ENCODE data around the gene C10orf67.

C10orf67 gene

DNA sequence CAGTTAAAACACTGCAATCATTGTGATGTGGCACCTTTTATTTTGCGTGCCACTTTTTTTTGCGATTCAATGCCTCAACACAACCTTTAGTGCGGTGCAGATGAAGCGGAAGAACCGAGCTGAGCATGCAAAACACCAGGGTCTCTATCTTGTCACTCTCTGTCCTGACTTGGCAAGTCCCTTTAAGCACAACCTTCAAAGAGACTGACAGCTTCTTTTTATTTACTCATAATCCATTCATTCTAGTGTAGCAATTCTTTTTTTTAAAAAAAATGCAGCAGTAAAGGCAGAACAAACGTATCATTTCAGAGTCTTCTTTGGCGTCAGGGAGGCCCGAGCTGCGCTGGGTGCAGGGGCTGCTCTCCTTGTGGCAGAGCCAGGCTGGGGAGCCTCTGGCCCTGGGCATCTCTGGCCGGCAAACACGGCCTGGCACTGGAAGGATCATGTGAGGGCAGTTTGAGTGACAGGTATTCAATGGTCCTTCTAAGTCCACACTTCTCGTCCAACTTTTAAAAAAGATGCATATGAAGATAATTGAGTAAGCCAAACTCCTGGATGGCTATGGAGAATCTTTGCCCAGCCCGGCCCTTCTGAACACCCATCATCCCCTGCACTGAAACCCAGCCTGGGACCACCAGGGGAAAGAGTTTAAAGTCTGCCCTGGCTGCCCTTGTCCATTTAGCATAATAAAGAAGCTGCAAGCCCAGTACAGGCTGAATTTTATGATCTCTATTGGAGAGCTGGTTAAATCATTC is 148.6 kb downstream of the C10orf67 start:
- no peak for DNase-seq

DNA sequence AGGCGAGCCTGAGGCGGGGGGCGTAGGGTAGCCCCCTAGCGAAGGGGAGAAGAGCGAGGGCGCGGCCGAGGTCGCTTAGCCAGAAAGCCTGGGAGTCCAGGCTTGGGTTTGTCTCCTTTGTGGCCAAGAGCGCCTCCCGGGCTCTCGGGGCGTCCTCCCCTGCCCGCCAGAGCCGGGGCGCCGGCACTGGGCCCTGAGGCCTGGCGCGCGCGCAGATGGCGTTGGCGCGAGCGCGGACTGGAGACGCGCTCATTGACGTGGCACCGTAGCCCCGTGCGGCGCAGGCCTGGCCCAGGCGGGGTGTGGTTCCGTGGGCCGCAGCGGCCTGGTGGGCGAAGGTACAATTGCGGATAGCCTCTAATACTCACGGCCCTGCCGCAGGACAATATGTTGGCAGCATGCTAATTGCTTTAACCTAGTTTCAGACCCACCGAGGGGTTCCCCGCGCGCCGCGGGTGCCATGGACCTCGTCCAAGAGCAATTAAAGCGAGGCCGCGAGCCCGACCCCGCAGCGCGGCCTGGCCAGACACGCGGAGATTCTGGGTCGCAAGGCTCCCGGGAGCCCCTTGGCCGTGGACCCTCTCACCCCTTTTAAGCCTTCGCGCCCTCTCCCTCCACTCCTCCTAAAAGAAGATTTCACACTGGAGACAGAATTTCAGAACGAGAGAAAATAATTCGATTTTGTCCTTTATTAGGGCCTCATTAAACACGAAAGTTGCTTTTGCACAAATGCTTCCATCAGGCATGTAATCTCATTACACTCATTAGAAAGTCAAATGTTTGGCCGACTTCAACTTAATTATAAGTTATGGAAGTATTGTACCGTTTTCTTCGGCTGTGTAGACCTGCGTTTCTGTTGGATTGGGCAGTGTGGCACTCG is 149.4 kb downstream of the C10orf67 start:
- DNase-seq: no peak

DNA sequence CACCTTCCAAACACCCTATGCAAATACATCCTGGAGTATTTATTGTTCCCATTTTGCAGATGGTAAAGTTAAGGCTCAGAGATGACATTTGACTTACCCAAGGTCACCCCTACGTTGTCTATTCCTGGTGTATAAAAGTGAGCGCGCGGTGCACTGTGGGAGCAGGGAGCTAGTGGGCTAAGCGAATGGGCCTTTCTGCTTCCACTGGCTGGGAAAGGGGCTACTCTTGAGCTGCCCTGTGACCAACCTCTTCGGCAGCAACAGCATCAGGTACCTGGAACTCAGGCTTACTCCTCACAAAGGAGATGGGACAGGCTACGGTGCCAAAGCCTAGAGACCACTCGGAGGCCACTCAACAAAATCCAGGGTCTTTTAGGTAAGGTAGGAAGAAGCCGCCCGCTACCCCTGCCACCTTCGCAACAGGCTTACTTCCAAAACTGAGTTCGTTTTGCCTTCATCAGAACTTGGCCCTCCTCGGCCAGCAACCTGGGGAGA is 150.1 kb downstream of the C10orf67 start:
- DNase-seq: no peak

DNA sequence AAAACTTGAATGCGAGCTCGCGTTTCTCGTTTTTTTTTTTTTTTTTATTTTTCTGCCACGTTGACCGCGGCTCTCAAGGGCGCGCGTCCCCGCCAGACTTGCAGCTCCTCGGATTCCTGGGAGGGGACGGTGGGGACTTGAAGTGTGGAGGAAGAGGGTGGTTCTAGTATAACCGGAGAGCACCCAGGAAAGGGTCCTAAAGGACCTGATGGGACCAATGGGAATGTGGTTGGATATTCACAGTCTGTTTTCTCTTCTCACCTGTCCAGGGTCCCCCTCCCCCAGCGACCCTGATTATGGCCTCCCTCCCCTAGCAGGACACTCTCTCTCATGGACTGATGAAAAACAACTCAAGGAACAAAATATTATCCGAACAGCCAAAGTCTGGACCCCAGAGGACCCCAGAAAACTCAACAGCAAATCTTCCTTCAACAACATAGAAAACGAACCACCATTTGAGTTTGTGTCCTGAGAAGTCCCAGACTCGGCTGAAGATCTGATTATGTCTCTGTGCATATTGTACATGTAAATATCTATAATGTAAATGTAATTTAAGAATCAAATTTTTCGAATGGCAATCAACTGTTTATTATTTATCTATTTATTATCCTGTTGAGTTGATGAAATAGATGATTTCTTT is 151.0 kb downstream of the C10orf67 start:
- DNase-seq: no peak

DNA sequence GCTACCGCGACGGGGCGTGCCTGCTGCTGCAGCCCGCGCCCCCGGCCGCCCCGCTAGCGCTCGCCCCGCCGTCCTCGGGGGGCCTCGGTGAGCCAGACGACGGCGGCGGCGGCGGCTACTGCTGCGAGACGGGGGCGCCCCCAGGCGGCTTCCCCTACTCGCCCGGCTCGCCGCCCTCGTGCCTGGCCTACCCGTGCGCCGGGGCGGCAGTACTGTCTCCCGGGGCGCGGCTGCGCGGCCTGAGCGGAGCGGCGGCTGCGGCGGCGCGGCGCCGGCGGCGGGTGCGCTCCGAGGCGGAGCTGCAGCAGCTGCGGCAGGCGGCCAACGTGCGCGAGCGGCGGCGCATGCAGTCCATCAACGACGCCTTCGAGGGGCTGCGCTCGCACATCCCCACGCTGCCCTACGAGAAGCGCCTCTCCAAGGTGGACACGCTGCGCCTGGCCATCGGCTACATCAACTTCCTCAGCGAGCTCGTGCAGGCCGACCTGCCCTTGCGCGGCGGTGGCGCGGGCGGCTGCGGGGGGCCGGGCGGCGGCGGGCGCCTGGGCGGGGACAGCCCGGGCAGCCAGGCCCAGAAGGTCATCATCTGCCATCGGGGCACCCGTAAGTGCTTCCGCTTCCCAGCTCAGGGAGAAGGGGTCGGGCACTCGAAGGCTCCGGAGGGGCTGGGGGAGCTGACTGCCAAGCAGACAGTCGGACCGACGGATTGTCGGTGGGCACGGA is 151.7 kb downstream of the C10orf67 start:
- DNase-seq: no peak

DNA sequence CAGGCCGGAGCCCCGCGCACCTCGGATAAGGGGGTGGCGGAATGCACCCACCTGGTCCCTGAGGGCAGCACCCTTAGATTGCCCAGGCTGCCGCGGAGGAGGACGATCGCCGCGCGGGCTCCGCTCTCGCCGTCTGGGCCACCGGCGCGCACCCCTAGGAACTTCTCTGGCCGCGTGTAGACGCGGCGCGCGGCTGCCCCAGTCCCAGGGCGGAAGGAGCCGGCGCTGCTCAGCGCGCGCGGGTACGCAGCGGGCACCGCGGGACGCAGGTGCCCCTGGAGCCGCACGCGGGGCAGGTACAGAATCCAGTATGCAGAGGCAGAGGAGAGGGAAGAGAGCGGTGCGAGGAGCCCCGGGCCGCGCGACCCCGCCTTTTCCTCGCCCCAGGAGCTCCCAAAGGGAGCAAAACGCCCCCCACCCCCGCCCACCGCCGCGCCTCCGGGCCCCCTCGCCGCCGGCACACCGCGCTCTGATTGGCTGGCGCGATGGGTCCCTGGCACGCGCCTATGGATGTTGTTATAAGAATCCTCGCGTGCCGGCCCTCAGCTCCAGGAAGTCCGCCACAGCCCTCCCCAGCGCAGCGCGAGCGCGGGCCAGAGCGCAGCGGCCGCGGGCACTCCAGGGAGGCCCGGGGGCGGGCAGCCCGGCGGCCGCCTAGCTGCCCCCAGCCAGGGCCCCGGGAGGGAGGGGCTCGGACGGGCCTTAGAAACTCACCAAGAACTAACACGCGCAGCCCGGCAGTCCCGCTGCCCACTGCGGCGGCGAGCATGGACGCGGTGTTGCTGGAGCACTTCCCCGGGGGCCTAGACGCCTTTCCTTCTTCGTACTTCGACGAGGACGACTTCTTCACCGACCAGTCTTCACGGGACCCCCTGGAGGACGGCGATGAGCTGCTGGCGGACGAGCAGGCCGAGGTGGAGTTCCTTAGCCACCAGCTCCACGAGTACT is 152.6 kb downstream of the C10orf67 start, which contains the start of gene PTF1A:
Gene PTF1A (plus strand): TSS at position 549 of the 948 bp plus-strand sequence. CDS start 219 bp downstream, at position 768.
- no peak for DNase-seq

DNA sequence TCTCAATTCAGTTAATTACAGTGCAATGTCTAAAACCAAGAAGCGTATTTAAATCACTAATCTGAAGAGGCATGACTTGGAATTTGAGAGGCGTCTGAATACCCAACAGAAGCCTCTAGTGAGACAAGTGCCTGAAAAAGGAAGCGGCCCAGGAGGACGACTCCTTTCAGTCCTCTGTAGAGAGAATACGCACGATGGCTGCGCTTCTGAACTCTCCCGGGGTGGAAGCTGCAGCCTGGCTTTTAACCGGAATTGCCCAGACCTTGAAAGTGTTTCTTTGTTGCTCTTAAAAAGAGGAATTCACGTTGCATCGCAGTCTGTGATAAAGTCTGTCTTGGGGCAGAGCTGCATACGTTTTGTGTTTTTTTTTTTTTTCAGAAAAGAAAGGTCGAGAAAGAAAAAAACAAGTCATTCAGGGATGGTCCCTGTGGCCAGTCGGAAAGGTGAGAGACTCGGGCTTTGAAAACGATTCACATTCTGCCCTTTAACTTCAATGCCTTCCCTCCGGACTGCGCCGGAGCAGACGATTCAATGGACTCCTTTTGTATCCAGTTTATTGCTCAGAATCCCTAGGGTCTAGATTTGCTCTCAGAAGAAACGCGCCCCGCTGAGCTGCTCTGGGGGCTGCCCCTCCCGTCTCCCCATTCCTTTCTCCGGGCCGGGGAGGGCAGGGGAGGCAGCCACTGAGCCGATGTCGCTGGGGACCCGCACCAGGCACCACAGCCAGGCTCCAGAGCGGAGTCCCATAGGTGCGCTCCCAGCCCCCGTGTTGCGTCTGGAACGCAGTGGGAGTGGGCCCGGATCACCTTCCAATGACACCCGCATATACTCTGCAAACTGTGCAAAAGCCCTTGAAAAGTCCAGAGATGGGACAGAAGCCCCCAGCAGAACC is 153.5 kb downstream of the C10orf67 start:
- DNase-seq: no peak

DNA sequence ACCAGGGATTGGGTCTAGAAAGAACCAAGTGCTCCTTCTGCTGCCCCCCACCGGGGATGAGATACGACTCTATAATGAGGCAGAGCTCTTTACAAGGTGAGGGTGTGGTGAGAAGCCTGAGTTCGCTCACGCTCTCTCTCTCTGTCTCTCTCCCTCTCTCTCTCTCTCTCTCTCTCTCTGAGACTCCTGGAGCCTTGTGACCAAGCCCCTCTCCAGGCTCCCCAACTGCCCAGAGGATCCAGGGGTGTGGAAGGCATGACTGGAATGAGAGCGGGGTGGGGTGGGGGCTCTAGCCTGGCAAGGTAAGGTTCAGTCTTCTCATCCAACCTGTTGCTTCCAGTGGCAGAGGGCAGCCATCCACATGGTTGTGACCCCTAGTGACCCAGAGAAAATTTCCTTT is 155.6 kb downstream of the C10orf67 start:
- no peak for DNase-seq

DNA sequence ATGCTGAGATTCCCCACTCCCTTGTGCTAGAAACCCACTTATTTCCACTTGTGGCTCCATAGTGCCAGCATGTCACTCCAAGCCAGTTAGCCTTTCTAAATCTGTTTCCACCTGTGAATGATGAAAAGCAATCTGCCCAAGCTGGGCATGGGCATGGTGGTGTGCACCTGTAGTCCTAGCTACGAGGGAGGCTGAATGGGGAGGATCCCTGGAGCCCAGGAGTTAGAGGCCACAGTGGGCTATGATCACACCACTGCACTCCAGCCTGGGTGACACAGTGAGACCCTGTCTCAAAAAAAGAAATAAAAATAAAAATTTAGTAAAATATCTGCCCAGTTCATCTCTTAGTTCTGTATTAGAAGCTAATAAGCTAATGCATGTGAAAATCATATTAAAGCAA is 157.4 kb downstream of the C10orf67 start:
- DNase-seq: no peak

DNA sequence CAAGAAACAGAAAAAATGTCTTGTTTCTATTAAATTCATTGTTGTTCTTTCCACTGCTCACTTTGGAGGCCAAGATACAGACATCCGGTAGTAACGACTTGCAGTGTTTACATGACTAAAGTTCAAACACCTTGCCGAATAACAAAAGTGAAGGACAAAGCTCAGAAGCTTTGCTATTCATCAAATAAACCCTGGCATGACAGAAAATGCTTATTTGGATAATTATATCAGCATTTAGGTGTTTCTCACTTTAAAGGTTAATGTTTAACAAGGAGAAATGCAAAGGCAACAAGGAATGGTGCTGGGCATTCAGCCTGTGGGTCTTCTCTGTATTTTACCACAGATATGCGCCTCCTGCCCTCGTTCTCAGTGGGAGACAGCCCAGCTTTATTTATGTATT is 157.9 kb downstream of the C10orf67 start:
- no peak for DNase-seq

DNA sequence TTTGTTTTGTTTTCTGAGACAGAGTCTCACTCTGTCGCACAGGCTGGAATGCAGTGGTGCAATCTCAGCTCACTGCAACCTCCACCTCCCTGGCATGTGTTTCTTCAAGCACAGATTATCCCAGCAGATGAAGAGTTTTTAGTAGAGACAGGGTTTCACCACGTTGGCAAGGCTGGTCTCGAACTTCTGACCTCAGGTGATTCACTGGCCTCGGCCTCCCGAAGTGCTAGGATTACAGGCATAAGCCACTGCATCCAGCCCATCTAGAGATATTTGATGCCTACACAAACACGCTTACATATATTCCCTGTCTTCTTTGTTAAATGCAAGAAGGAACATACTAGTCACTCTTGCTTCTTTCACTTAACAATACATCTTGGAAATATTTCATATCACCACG is 158.4 kb downstream of the C10orf67 start:
- DNase-seq: no peak

DNA sequence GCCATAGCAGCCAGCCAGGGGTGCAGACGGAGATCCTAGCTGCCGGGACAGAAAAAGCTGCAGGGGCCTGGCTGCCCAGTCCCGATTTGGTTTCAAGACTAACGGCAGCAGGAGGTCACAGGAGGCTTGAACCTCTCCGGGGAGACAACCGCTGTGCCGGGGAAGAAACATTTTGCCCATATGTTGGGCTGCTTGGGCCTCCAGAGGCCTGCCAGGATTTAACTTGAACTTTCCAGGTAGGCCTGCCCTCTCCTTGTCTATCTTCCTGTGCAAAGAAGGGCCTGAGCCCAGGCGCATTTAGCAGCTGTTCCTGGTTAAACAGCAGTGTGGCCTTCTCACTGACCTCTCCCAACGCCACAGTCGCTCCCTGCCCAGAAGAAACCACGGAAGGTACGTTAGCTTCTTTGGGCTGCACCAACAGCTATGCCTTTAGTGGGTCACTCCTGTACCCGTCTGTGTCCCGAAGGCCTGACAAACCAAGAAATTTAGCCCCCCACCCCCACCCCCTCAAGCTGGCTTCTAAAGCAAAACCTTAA is 169.6 kb downstream of the C10orf67 start:
- no peak for DNase-seq

DNA sequence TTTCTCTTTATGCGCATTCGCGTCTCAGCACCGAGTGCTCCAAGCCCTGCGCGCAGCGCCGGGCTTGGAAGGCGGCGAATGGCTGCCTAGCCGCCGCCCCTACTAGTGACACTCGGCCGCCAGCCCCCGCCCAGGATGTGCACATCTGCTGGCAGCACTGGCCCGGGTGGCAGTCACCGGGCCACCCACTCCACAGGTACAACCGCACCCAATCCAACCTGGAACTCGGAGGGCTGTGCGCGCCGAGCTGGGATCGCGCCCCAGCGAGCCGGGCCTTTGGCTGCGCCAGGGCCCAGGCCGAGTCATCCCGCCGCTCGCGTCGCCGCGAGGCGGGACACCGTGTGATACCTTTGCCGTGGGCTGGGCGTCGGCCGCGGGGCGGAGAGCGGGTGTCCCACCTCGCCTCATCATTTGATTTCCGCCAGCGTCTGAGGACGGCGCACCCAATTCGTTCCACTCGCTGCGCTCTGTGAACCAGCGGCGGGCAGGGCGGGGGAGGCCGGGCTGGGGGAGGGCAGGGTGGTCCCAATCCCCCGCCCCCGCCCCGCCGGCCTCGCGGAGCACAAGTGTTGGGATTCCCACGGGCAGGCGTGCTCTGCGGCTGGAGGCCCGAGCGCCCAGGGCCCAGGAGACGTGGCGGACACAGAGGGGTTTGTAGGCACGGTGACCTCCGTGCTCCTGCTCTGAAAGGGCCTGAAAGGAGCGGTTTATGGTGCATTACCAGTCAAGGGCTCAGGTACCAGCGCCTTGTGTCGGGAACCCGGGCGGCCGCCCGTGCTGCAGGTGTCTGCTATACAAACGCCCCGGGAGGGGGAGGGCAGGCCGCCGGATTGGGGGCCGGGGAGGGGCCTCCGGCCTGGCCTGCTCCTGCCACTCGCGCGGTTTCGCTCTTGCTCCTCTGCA is 170.3 kb downstream of the C10orf67 start:
- DNase-seq: no peak

DNA sequence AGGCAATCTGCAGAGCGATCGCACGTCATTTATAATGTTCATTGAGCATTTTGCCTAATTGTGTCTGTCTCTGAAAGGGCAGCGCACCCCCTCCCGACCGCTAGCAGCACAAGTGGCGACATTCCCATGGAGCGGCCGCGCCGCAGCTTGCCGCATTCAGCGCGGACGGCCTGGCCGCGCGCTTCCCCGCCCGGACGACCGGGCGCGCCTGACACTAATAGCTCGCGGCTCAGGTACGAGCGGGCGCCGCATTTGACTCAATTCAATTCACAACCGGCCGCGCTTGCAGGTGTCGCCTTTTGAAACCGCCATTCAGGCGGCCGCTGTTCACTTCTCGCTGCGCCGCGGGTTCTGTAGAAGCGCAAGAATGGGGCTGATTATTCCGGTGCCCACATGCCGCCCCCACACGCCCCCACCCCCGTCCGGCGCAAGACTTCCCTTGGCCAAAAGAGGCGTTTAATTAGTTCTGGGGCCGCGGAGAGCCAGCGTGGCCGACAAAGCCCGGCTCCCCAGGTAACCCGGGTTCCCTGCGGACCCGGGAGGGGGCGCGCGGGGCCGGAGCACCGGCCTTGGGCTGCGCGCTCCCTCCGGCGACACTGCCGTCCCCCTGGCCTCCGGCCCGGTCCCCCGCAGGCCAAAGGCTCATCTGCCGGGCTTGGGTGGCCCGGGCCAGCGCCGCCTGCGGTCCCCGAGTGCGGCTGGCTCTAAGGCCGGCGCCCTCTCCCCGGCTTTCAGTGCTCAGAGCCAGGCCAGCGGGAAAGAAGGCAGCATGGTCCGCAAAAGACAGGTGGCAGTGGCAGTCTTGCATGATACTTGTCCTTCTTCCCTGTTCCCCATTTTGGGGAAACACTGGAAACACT is 171.2 kb downstream of the C10orf67 start:
- no peak for DNase-seq

DNA sequence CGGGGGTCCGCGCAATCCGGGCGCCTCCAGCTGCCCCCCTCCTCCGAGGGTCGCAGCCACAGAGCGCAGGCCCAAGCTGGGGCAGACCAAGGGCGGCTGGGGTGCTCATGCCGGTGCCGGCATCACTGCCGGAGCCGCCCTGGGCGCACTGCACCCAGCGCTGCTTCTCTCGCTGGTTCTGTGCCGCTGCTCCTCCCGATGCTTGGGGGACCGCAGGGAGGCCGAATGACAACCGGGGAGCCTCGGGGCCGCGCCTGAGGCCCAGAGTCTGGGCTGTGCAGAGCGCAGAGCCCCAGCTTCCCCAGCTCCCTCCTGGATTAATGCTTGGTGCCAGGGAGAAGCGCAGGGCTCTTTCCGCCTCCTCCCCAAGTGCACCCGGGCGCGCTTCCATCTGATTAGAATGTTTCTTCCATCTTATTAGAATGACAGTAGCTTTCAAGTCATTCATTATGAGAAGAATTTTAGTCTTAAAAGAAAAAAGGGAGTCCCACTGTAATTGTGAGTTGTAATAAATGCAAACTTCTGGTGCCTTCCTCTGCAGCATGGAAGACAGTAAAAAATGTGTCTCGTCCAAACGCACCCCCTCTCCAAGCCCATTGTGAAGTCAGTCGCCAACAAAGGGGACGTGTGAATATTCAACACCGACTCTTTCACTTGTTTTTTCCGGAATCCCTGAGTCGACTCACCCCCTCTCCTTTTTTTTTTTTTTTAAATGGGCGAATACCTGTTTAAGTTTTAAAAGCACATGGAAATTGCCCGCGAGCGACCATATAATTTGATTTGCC is 172.0 kb downstream of the C10orf67 start:
- DNase-seq: no peak

DNA sequence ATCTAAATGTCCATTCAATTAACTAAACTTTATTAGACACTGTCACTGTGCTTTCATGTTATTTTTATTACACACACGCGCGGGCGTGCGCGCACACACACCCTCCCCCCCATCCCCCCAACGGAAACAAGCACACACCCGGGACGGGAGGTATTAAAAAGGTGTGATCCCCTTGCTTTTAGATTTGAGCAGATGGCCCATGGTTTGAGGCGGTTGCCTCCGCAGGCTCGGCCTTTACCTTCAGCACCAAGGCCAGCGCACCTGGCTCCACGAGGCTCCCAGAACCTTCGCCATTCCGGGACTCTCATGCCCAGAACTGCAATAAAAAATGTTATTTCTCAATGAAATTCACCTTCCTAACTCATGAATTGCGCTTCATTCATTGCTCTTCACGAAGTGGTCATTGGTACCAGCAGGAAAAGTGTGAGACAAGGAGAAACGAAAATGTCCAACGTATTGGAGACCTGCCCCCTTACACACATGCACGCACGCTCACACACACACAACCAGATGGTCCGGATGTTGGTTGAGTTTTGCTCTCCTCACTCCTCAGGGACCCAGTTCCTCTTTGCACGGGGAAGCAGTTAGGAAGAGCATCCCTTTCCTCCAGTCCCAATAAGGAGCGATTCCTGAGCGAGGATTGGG is 173.2 kb downstream of the C10orf67 start:
- DNase-seq: no peak

DNA sequence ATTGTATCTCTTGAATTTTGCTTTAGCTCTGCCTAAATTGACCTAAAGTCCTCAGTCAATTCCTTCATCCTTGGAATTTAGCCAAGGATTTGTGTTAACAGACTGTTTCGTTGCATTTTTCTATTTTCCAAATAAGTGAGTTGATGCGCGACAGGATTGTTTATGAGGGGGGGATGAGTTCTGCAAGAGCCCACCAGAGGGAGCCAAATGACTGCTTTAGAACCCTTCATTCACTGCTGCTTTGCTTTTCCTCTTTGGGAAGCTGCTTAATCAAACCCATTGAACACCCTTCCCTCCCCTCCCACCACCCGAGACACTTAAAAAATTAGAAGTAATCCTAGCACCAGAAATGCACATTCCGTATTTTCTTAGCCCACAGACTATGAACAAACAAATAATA is 186.2 kb downstream of the C10orf67 start:
- peak; percentile 77 for DNase-seq
